PC-3 (cell line): ENCODE results near the gene AFDN. TPM values are rescaled to one million over a fixed set of nuclear protein-coding genes. Genes with fewer than 3 reads are reported as not detected.

Experiments
- ATAC-seq: fragments of 200-7000 bp; cut with Tn5 transposase; 2 replicates; pipeline ENCODE4 v1.9.1; 2020; ENCODE audit warnings: mild to moderate bottlenecking, moderate library complexity
- BruUV-seq: library from RNA; stranded (reverse); fragments of 400-500 nt; replicated peaks from 2 replicates; lab custom pipeline; 2021; lab: Mats Ljungman, UMichigan
- CTCF ChIA-PET: fragments of 300-600 bp; sonication (Branson Sonifier 250); formaldehyde crosslinking; loops from one replicate; lab custom pipeline; 2022; ENCODE audit warnings: antibody characterized with exemption; lab: Charles Lee
- POLR2A ChIA-PET: fragments of 300-600 bp; sonication (Branson Sonifier 250); formaldehyde crosslinking; loops from one replicate; lab custom pipeline; 2022; ENCODE audit warnings: antibody characterized with exemption; ENCODE audit not compliant: unreplicated experiment; lab: Charles Lee
- DNase-seq: peaks from one replicate; pipeline ENCODE4 v3.0.0-alpha.2; 2015
- H2AFZ ChIP-seq: fragments of 300-600 bp; sonication (generic); 2 replicates; pipeline ENCODE4 v1.6.0; 2016; ENCODE audit warnings: antibody characterized with exemption, low read length
- H3F3A ChIP-seq: fragments of 300-600 bp; sonication (generic); one replicate; pipeline ENCODE4 v1.6.0; 2017; ENCODE audit warnings: antibody characterized with exemption, low read length, control low read depth, mild to moderate bottlenecking; ENCODE audit not compliant: unreplicated experiment
- H3K27ac ChIP-seq: fragments of 300-600 bp; sonication (generic); 2 replicates; pipeline ENCODE4 v1.5.1; 2016; ENCODE audit warnings: mild to moderate bottlenecking, low read length
- H3K27me3 ChIP-seq: fragments of 300-600 bp; sonication (generic); 2 replicates; pipeline ENCODE4 v1.6.1; 2016; ENCODE audit warnings: low read length, mixed read lengths
- H3K36me3 ChIP-seq: fragments of 300-600 bp; sonication (generic); 2 replicates; pipeline ENCODE4 v1.6.1; 2016; ENCODE audit warnings: low read depth, mixed run types, low read length, mixed read lengths
- H3K4me1 ChIP-seq: fragments of 300-600 bp; sonication (generic); 2 replicates; pipeline ENCODE4 v1.5.1; 2016; ENCODE audit warnings: low read length; ENCODE audit not compliant: insufficient read depth
- H3K4me2 ChIP-seq: fragments of 300-600 bp; sonication (generic); 2 replicates; pipeline ENCODE4 v1.6.0; 2016; ENCODE audit warnings: low read length
- H3K4me3 ChIP-seq: fragments of 300-600 bp; sonication (generic); 2 replicates; pipeline ENCODE4 v1.5.1; 2016; ENCODE audit warnings: mild to moderate bottlenecking, low read length, mixed read lengths
- H3K79me2 ChIP-seq: fragments of 300-600 bp; sonication (generic); 2 replicates; pipeline ENCODE4 v1.6.1; 2017; ENCODE audit warnings: low read length, mixed read lengths
- H3K9ac ChIP-seq: fragments of 300-600 bp; sonication (generic); 2 replicates; pipeline ENCODE4 v1.6.0; 2016; ENCODE audit warnings: mild to moderate bottlenecking, low read length
- H3K9me2 ChIP-seq: fragments of 300-600 bp; sonication (generic); replicated peaks from 2 replicates; pipeline ENCODE4 v1.6.1; 2016; ENCODE audit warnings: mixed run types, low read length, mixed read lengths
- H3K9me3 ChIP-seq: fragments of 300-600 bp; sonication (generic); 2 replicates; pipeline ENCODE4 v1.6.1; 2016; ENCODE audit warnings: low read length, mixed read lengths
- H4K20me1 ChIP-seq: fragments of 300-600 bp; sonication (generic); 2 replicates; pipeline ENCODE4 v1.6.1; 2016; ENCODE audit warnings: low read length, mixed read lengths
- CTCF ChIP-seq: fragments of 300-600 bp; sonication (generic); conservative IDR thresholded peaks from 2 replicates; pipeline ENCODE4 v1.5.1; 2017; ENCODE audit warnings: antibody characterized with exemption, low read depth, mild to moderate bottlenecking, low read length
- EZH2 ChIP-seq: fragments of 300-600 bp; sonication (generic); IDR thresholded peaks from one replicate; pipeline ENCODE4 v1.6.1; 2017; ENCODE audit warnings: antibody characterized with exemption, mild to moderate bottlenecking, low read length; ENCODE audit not compliant: unreplicated experiment
- EZH2phosphoT487 ChIP-seq: fragments of 300-600 bp; sonication (generic); IDR thresholded peaks from 2 replicates; pipeline ENCODE4 v1.6.1; 2018; ENCODE audit warnings: mild to moderate bottlenecking, antibody characterized with exemption, low read length, borderline replicate concordance
- intact Hi-C: fragments of 100-400 bp; cut with micrococcal nuclease; formaldehyde crosslinking; loops from 2 replicates; pipeline ENCODE4 v1.9.0; 2023
- total RNA-seq: library from RNA; depleted of rRNA; stranded (reverse); fragments of >200 nt; gene quantifications from 2 replicates; pipeline ENCODE4 v1.2.3, GENCODE V29; 2014

AFDN gene
- total RNA-seq, 1 experiment from 2014 or later, result 37.1 TPM

- Histone ChIP-seq H2AFZ (no peak overlapping the region), H3K4me3 (no peak overlapping the region)
- no peak for ATAC-seq
Measured at GRCh38 chr6:167799033-167799821, 27.5 kb upstream of the AFDN start.

DNA sequence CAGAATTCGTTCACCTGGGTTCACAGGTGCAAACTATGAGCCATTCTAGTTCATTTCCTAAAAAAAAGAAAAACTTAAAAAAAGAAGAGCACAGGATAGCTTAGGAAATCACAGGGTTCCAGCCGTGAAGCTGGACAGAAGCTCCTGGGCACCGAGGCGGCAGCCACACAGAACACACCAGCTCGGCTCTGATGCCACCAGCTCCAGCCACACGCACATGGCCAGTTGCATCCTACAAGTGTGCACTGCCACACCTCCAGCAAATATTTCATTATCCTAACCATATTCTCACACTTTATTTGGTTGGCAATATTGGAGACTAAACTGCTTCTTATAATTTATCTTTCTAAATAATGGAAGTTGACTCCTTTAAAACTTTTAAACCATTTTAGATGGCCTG lies 26.2 kb upstream of the AFDN start:
- no TSS peak for BruUV-seq
- TF ChIP-seq EZH2, result no peak
- no peak for TF ChIP-seq CTCF
- TF ChIP-seq EZH2phosphoT487, result no peak
- Histone ChIP-seq H3F3A (no peaks in the 10 kb centered on the region), H3K9me2 (no peaks in the 10 kb centered on the region), H3K9me3 (no peaks in the 10 kb centered on the region), H3K27me3 (peaks cover 12% of the 10 kb centered on the region), H3K4me3 (no peak overlapping the region), H3K9ac (no peak overlapping the region), H3K4me2 (no peak overlapping the region), H3K4me1 (no peaks in the 10 kb centered on the region), H3K27ac (no peak overlapping the region), H3K79me2 (no peaks in the 10 kb centered on the region), H2AFZ (no peak overlapping the region), H3K36me3 (no peaks in the 10 kb centered on the region), H4K20me1 (no peaks in the 10 kb centered on the region)
- intact Hi-C loops, result no loop called here
- ChIA-PET CTCF (no interaction called here), POLR2A (no interaction called here)
- no peak for ATAC-seq
- DNase-seq, result no peak

More at GRCh38 chr6:167799033-167799821, 27.5 kb upstream of the AFDN start:
- intact Hi-C loops, result no loop called here
- no peak for DNase-seq
- BruUV-seq, result no TSS peak
- no peaks in the 10 kb centered on the region for H4K20me1 ChIP-seq
- POLR2A ChIA-PET, result no interaction called here
- no peak overlapping the region for H3K4me2 ChIP-seq
- no peak overlapping the region for H3K9ac ChIP-seq
- no peaks in the 10 kb centered on the region for H3K79me2 ChIP-seq
- no peaks in the 10 kb centered on the region for H3K9me2 ChIP-seq
- H3K4me1 ChIP-seq, result no peaks in the 10 kb centered on the region
- H3K27ac ChIP-seq, result no peak overlapping the region
- no peaks in the 10 kb centered on the region for H3F3A ChIP-seq
- H3K27me3 ChIP-seq, result peaks cover 13% of the 10 kb centered on the region
- TF ChIP-seq EZH2 (no peak), EZH2phosphoT487 (no peak), CTCF (no peak)
- CTCF ChIA-PET, result no interaction called here
- H3K9me3 ChIP-seq, result no peaks in the 10 kb centered on the region
- H3K36me3 ChIP-seq, result no peaks in the 10 kb centered on the region

- Histone ChIP-seq H3K9ac (no peak overlapping the region), H3K9me2 (no peaks in the 10 kb centered on the region), H3K27ac (no peak overlapping the region), H3K9me3 (no peaks in the 10 kb centered on the region), H3K4me2 (no peak overlapping the region), H3K27me3 (peaks cover 5% of the 10 kb centered on the region; the same call in 1 of the 2 replicates), H3K36me3 (no peaks in the 10 kb centered on the region), H3K4me3 (no peak overlapping the region), H2AFZ (no peak overlapping the region), H4K20me1 (no peaks in the 10 kb centered on the region), H3K79me2 (no peaks in the 10 kb centered on the region), H3F3A (no peaks in the 10 kb centered on the region), H3K4me1 (no peaks in the 10 kb centered on the region)
- POLR2A ChIA-PET, result no interaction called here
- intact Hi-C loops, result no loop called here
- no peak for ATAC-seq
- BruUV-seq, result no TSS peak
- TF ChIP-seq EZH2phosphoT487, result no peak
- TF ChIP-seq CTCF, result no peak
- no peak for TF ChIP-seq EZH2
- no peak for DNase-seq
- CTCF ChIA-PET, result no interaction called here
Measured at GRCh38 chr6:167801263-167801662, 25.4 kb upstream of the AFDN start.
